ENCODE data around the gene BLVRB. TPM values are rescaled to one million over a fixed set of nuclear protein-coding genes. Genes with fewer than 3 reads are reported as not detected.
"Not testable (repeated sequence)": the region's sequence is repeated elsewhere in the genome, so short reads cannot be mapped to it uniquely, and the experiment has no call there.

The BLVRB gene
- polyA plus RNA-seq, 1 donor, result 90.8 TPM

GRCh38 chr19:40466219-40466984, 857 bp upstream of the BLVRB start:
- peak overlapping the region; percentile 44 for H3K4me3 ChIP-seq (ENCODE audit: low read length)
- no CpG with 5 or more reads among the region's 48 CpGs for WGBS (ENCODE audit: insufficient coverage, low lambda C conversion rate)
- peaks cover 7% of the 10 kb centered on the region for H3K9me3 ChIP-seq (ENCODE audit: control insufficient read depth, low read depth, low read length)
- H3K4me1 ChIP-seq (ENCODE audit: control insufficient read depth, insufficient read depth, low read length), result peaks cover 17% of the 10 kb centered on the region
- H3K27me3 ChIP-seq (ENCODE audit: control insufficient read depth, insufficient read depth, low read length), result peaks cover 15% of the 10 kb centered on the region
- H3K36me3 ChIP-seq (ENCODE audit: control insufficient read depth, insufficient read depth, low read length), result no peaks in the 10 kb centered on the region
- peak overlapping the region; percentile 18 for H3K27ac ChIP-seq (ENCODE audit: low read length)
- no peak for DNase-seq

DNA sequence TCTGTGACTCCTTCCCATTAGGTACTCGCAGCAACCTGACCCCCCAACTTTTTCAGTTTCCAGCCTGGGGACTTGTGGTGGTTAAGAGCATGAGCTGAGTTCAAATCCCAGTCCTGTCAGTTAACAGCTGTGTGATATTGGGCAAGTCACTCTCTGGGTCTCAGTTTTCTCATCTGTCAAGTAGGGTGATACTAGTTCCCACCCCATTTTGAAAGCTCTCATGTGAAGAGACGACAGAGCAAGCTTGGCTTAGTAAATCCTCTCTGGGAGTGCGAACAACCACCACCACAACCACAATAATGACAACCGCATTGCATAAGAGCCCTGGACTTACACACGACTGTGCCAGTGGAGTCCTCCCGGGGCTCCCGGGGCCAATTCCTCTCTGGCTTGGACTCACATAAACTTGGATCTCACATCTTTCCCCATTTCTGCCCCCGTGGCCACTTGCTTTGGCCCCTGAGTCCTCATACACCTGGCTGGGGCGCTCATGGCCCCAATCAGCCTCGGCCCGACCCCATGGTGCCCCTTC, 454 bp downstream of the BLVRB start:
- Histone ChIP-seq H3K27me3 (ENCODE audit: control insufficient read depth, insufficient read depth, low read length) (peaks cover 15% of the 10 kb centered on the region), H3K4me1 (ENCODE audit: control insufficient read depth, insufficient read depth, low read length) (peaks cover 17% of the 10 kb centered on the region), H3K4me3 (ENCODE audit: low read length) (peak overlapping the region; percentile 80), H3K36me3 (ENCODE audit: control insufficient read depth, insufficient read depth, low read length) (no peaks in the 10 kb centered on the region), H3K27ac (ENCODE audit: low read length) (peak overlapping the region; percentile 95), H3K9me3 (ENCODE audit: control insufficient read depth, low read depth, low read length) (peaks cover 7% of the 10 kb centered on the region)
- no peak for DNase-seq
- WGBS (ENCODE audit: insufficient coverage, low lambda C conversion rate), result no CpG with 5 or more reads among the region's 11 CpGs

DNA sequence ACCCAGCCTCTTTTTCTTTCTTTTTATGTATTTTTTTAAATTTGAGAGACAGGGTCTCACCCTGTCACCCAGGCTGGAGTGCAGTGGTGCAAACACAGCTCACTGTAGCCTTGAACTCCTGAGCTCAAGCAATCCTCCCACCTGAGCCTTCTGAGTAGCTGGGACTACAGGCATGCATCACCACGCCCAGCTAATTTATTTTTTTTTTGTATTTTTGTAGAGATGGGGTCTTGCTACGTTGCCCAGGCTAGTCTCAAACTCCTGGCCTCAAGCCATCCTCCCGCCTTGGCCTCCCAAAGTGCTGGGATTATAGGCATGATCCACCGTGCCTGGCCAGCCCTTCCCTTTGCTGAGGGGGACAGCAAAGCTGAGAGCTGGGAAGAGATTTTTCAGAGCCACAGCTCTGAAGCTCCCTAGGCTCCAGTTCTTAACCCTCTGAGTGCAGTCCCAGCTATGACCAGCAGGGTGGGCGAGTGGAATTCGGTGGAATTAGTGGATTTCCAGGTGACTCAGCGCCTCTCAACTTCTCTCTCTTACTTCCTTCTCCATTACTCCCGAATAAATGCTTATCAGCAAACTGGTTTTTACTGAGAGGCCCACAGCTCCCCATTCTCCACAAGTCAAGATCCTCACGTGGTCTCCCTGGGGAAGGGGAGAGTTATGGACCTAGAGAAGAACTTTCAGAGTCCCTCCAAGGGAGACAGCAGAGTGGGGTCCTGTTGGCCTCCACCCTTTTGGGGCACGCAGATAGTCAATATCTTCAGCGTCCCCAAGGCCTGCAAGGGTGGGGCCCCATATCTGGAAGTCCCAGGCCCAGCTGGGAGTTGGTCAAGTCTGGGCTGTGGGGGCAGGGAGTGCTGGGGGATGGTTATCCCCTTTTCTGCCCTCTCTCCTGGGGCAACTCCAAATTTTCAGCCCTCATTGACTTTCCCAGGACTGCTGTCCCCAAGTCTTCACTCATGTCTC, 1.2 kb downstream of the BLVRB start:
- H3K36me3 ChIP-seq (ENCODE audit: control insufficient read depth, insufficient read depth, low read length), result no peaks in the 10 kb centered on the region

DNA sequence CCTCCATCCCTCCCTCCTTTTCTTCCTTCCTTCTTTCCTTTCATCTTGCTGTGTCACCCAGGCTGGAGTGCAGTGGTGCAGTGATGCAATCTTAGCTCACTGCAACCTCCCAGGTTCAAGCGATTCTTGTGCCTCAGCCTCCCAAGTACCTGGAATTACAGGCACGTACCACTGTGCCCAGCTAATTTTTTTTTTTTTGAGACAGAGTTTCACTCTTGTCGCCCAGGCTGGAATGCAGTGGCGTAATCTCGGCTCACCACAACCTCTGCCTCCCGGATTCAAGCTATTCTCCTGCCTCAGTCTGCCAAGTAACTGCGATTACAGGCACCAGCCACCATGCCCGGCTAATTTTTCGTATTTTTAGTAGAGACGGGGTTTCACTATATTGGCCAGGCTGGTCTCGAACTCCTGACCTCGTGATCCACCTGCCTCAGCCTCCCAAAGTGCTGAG, 1.9 kb downstream of the BLVRB start:
- not testable (repeated sequence) for DNase-seq; H3K4me3 ChIP-seq (ENCODE audit: low read length); H3K27ac ChIP-seq (ENCODE audit: low read length); H3K36me3 ChIP-seq (ENCODE audit: control insufficient read depth, insufficient read depth, low read length); H3K9me3 ChIP-seq (ENCODE audit: control insufficient read depth, low read depth, low read length)
- no CpG with 5 or more reads among the region's 12 CpGs for WGBS (ENCODE audit: insufficient coverage, low lambda C conversion rate)
- peaks cover 17% of the 10 kb centered on the region for H3K4me1 ChIP-seq (ENCODE audit: control insufficient read depth, insufficient read depth, low read length)
- peaks cover 15% of the 10 kb centered on the region for H3K27me3 ChIP-seq (ENCODE audit: control insufficient read depth, insufficient read depth, low read length)

More for the DNA sequence above, 1.2 kb downstream of the BLVRB start:
- H3K9me3 ChIP-seq (ENCODE audit: control insufficient read depth, low read depth, low read length), result peaks cover 7% of the 10 kb centered on the region
- peaks cover 15% of the 10 kb centered on the region for H3K27me3 ChIP-seq (ENCODE audit: control insufficient read depth, insufficient read depth, low read length)
- WGBS (ENCODE audit: insufficient coverage, low lambda C conversion rate), result no CpG with 5 or more reads among the region's 11 CpGs
- peak overlapping the region; percentile 80 for H3K4me3 ChIP-seq (ENCODE audit: low read length)
- H3K4me1 ChIP-seq (ENCODE audit: control insufficient read depth, insufficient read depth, low read length), result peaks cover 17% of the 10 kb centered on the region
- peak; percentile 87 to 94 for DNase-seq
- peak overlapping the region; percentile 95 for H3K27ac ChIP-seq (ENCODE audit: low read length)

- peak in 1 of 2 donors; percentile 68 for DNase-seq
- peak overlapping the region; percentile 18 for H3K27ac ChIP-seq (ENCODE audit: low read length)
- peaks cover 2% of the 10 kb centered on the region for H3K9me3 ChIP-seq (ENCODE audit: control insufficient read depth, low read depth, low read length)
- H3K27me3 ChIP-seq (ENCODE audit: control insufficient read depth, insufficient read depth, low read length), result peaks cover 6% of the 10 kb centered on the region
- WGBS (ENCODE audit: insufficient coverage, low lambda C conversion rate), result no CpG with 5 or more reads among the region's 7 CpGs
- H3K4me1 ChIP-seq (ENCODE audit: control insufficient read depth, insufficient read depth, low read length), result peaks cover 17% of the 10 kb centered on the region
- H3K36me3 ChIP-seq (ENCODE audit: control insufficient read depth, insufficient read depth, low read length), result peaks cover 11% of the 10 kb centered on the region
- no peak overlapping the region for H3K4me3 ChIP-seq (ENCODE audit: low read length)
Observed at GRCh38 chr19:40461669-40462221, 3.8 kb downstream of the BLVRB start.

DNA sequence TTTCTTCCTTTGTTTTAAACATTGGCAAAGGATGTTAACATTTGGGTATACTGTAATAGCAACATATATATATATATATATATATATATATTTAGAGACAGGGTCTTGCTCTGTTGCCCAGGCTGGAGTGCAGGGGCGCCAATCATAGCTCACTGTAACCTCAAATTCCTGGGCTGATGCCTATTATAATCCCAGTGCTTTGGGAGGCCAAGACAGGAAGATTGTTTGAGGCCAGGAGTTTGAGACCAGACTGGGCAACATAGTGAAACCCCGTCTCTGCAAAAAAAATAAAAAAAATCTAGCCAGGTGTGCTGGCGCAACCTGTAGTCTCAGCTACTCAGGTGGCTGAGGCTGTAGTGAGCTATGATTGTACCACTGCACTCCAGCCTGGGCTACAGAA, 5.4 kb downstream of the BLVRB start:
- Histone ChIP-seq H3K4me3 (ENCODE audit: low read length) (no peak overlapping the region), H3K36me3 (ENCODE audit: control insufficient read depth, insufficient read depth, low read length) (peaks cover 11% of the 10 kb centered on the region), H3K4me1 (ENCODE audit: control insufficient read depth, insufficient read depth, low read length) (peaks cover 8% of the 10 kb centered on the region), H3K27me3 (ENCODE audit: control insufficient read depth, insufficient read depth, low read length) (no peaks in the 10 kb centered on the region), H3K27ac (ENCODE audit: low read length) (no peak overlapping the region), H3K9me3 (ENCODE audit: control insufficient read depth, low read depth, low read length) (no peaks in the 10 kb centered on the region)
- WGBS (ENCODE audit: insufficient coverage, low lambda C conversion rate), result no CpG with 5 or more reads among the region's 3 CpGs
- no peak for DNase-seq

DNA sequence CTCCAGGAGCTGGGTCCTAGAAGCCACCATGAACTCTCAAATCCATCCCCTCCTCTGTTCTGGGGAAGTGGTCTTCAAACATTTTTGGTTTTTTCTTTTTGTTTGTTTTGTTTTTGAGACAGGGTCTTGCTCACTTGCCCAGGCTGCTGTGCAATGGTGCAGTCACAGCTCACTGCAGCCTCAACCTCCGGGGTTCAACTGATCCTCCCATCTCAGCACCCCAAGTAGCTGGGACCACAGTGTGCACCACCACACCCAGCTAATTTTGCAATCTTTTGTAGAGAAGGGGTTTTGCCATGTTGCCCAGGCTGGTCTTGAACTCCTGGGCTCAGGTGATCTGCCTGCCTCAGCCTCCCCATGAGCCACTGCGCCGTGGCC, 7.0 kb downstream of the BLVRB start:
- Histone ChIP-seq H3K4me3 (ENCODE audit: low read length) (no peak overlapping the region), H3K27me3 (ENCODE audit: control insufficient read depth, insufficient read depth, low read length) (no peaks in the 10 kb centered on the region), H3K27ac (ENCODE audit: low read length) (no peak overlapping the region), H3K4me1 (ENCODE audit: control insufficient read depth, insufficient read depth, low read length) (no peaks in the 10 kb centered on the region), H3K36me3 (ENCODE audit: control insufficient read depth, insufficient read depth, low read length) (peaks cover 14% of the 10 kb centered on the region), H3K9me3 (ENCODE audit: control insufficient read depth, low read depth, low read length) (no peaks in the 10 kb centered on the region)
- no CpG with 5 or more reads among the region's 3 CpGs for WGBS (ENCODE audit: insufficient coverage, low lambda C conversion rate)
- DNase-seq, result no peak

- H3K4me1 ChIP-seq (ENCODE audit: control insufficient read depth, insufficient read depth, low read length), result no peaks in the 10 kb centered on the region
- H3K4me3 ChIP-seq (ENCODE audit: low read length), result no peak overlapping the region
- H3K36me3 ChIP-seq (ENCODE audit: control insufficient read depth, insufficient read depth, low read length), result peaks cover 14% of the 10 kb centered on the region
- 100% methylated on average over 1 of the region's 27 CpGs for WGBS (ENCODE audit: insufficient coverage, low lambda C conversion rate)
- no peak overlapping the region for H3K27ac ChIP-seq (ENCODE audit: low read length)
- H3K27me3 ChIP-seq (ENCODE audit: control insufficient read depth, insufficient read depth, low read length), result no peaks in the 10 kb centered on the region
- no peak for DNase-seq
- H3K9me3 ChIP-seq (ENCODE audit: control insufficient read depth, low read depth, low read length), result no peaks in the 10 kb centered on the region
Observed at GRCh38 chr19:40457953-40458596, 7.5 kb downstream of the BLVRB start.

DNA sequence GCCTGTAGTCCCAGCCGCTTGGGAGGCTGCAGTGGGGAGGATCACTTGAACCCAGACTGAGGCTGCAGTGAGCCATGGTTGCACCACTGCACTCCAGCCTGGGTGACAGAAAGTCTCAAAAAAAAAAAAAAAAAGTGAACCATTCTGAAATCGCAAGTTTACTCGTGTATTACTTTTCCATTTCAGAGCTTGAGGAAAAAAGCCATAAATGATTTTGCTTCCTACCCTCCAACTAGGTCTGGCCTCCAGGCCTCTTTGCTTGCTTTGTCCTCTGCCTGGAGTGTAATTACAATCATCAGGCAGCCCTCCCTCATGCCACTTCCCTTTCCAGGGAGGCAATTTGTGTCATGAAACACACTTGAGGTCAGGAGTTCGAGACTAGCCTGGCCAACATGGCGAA, 8.5 kb downstream of the BLVRB start:
- peaks cover 14% of the 10 kb centered on the region for H3K36me3 ChIP-seq (ENCODE audit: control insufficient read depth, insufficient read depth, low read length)
- no peaks in the 10 kb centered on the region for H3K27me3 ChIP-seq (ENCODE audit: control insufficient read depth, insufficient read depth, low read length)
- no CpG with 5 or more reads among the region's 5 CpGs for WGBS (ENCODE audit: insufficient coverage, low lambda C conversion rate)
- DNase-seq, result no peak
- H3K4me3 ChIP-seq (ENCODE audit: low read length), result no peak overlapping the region
- H3K9me3 ChIP-seq (ENCODE audit: control insufficient read depth, low read depth, low read length), result no peaks in the 10 kb centered on the region
- H3K4me1 ChIP-seq (ENCODE audit: control insufficient read depth, insufficient read depth, low read length), result no peaks in the 10 kb centered on the region
- H3K27ac ChIP-seq (ENCODE audit: low read length), result no peak overlapping the region
